Occipital lobe (tissue), 3 donors: ENCODE results near the gene CCNJ. TPM values are rescaled to one million over a fixed set of nuclear protein-coding genes. Genes with fewer than 3 reads are reported as not detected.
A peak's percentile ranks its signal among the peaks of the same experiment; 100 is the strongest.

Experiments used
- DNase-seq: peaks from one replicate; lab custom pipeline; 2025; lab: John Stamatoyannopoulos, UW
- small RNA-seq: library from RNA; depleted of rRNA; stranded (forward); fragments of <200 nt; gene quantifications from one replicate; pipeline ENCODE3, GENCODE V24; 2014
- total RNA-seq: library from RNA; depleted of rRNA; stranded (reverse); fragments of >200 nt; gene quantifications from one replicate; pipeline ENCODE4 v1.2.3, GENCODE V29; 2014

Gene CCNJ
- total RNA-seq, 1 donor from 2014 or later: 19.0 TPM

GRCh38 chr10:96056787-96057186, 13.4 kb downstream of the CCNJ start:
- DNase-seq: no peak

- no peak for DNase-seq
These were observed 17.8 kb downstream of the CCNJ start for GRCh38 chr10:96061232-96061631.

- no peak for DNase-seq
These were observed 29.3 kb downstream of the CCNJ start for GRCh38 chr10:96072674-96073073.

GRCh38 chr10:96073722-96074121, 30.3 kb downstream of the CCNJ start:
- no peak for DNase-seq

GRCh38 chr10:96074776-96075175, 31.4 kb downstream of the CCNJ start:
- DNase-seq: no peak

- DNase-seq: no peak
These were observed 32.6 kb downstream of the CCNJ start for GRCh38 chr10:96075977-96076376.

GRCh38 chr10:96077156-96077555, 33.8 kb downstream of the CCNJ start:
- DNase-seq: no peak

GRCh38 chr10:96082153-96082552, 38.8 kb downstream of the CCNJ start:
- no peak for DNase-seq

GRCh38 chr10:96082748-96083147, 39.4 kb downstream of the CCNJ start:
- no peak for DNase-seq

- DNase-seq: no peak
These were observed 45.7 kb downstream of the CCNJ start for GRCh38 chr10:96089116-96089515.

- peak; percentile 88 for DNase-seq
These were observed 46.5 kb downstream of the CCNJ start for GRCh38 chr10:96089670-96090462.

GRCh38 chr10:96090463-96090800, 47.0 kb downstream of the CCNJ start:
- no peak for DNase-seq

GRCh38 chr10:96092999-96093767, 49.8 kb downstream of the CCNJ start:
- DNase-seq: no peak

GRCh38 chr10:96093948-96094347, 50.6 kb downstream of the CCNJ start:
- no peak for DNase-seq

GRCh38 chr10:96096958-96097357, 53.6 kb downstream of the CCNJ start:
- DNase-seq: no peak

- no peak for DNase-seq
These were observed 54.5 kb downstream of the CCNJ start for GRCh38 chr10:96097865-96098264.

- no peak for DNase-seq
These were observed 64.2 kb downstream of the CCNJ start for GRCh38 chr10:96107623-96108038.

Small RNAs within 50 kb of the gene (small RNA-seq; reads per million reads assigned to genes)
- gene MIR3157: 0.41 reads per million, percentile 37 among the genes with 10 or more reads in this experiment

Other genes with a start within 250 kb of the CCNJ start
- 2.0 TPM for gene CC2D2B, start 135.6 kb upstream of the CCNJ start, total RNA-seq
- gene ZNF518A, start 86.7 kb downstream of the CCNJ start, total RNA-seq: 56.0 TPM
- gene BLNK, start 228.0 kb downstream of the CCNJ start, total RNA-seq: 0.78 TPM